Ectodermal cell (in vitro differentiated cells): ENCODE data around the gene ZDHHC19.
"Not testable (repeated sequence)": the region's sequence is repeated elsewhere in the genome, so short reads cannot be mapped to it uniquely, and the experiment has no call there.

Source experiments
- H3K27ac ChIP-seq: 2 replicates; pipeline ENCODE4 v1.7.0; 2013; ENCODE audit warnings: mild to moderate bottlenecking, low read depth, low read length; ENCODE audit not compliant: insufficient read depth, poor library complexity, severe bottlenecking
- H3K27me3 ChIP-seq: 2 replicates; pipeline ENCODE4 v1.7.0; 2013; ENCODE audit warnings: mild to moderate bottlenecking, low read length; ENCODE audit not compliant: insufficient read depth, control insufficient read depth, poor library complexity, severe bottlenecking
- H3K36me3 ChIP-seq: one replicate; pipeline ENCODE4 v1.7.0; 2013; ENCODE audit warnings: low read length; ENCODE audit not compliant: control insufficient read depth, insufficient read depth
- H3K4me1 ChIP-seq: one replicate; pipeline ENCODE4 v1.7.0; 2013; ENCODE audit warnings: low read length; ENCODE audit not compliant: control insufficient read depth, insufficient read depth
- H3K4me3 ChIP-seq: 2 replicates; pipeline ENCODE4 v1.7.0; 2013; ENCODE audit warnings: low read depth, low read length, control low read depth; ENCODE audit not compliant: insufficient read depth
- H3K9me3 ChIP-seq: 2 replicates; pipeline ENCODE4 v1.7.0; 2013; ENCODE audit warnings: mild to moderate bottlenecking, low read length, moderate library complexity; ENCODE audit not compliant: control insufficient read depth
- whole genome bisulfite sequencing, 2 experiments: methylation state at CpG; one replicate each; pipeline ENCODE4 v1.1.7; 2013; ENCODE audit warnings: missing lambda C conversion rate in 2 of 2; 5-methylcytosine and 5-hydroxymethylcytosine counted together

ZDHHC19 gene

DNA sequence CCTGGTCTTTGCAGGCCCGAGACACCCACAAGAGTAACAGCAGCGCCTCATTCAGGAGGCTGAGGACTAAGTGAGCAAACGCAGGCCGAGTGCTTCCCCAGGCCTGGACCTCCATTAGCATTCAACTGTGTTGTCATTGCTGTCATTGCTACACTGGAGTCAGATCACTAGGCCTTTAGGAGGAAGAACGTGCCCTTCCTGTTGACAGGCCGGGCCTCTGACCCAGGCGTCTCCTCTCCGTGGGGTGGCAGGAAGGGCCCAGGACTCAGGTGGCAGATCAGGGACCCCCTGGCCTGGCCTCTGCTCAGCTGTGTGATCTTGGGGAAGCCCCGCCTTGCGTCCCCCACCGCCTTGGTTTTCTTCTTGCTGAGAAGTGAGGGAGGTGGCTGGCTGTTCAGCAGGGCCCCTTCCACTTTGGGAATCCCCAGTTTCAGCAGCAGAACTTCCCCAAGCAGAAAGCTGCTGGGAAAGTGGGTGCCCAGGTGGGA is 19.1 kb downstream of the ZDHHC19 start:
- 84 to 86% methylated on average over 11 of the region's 11 CpGs for WGBS, 2 experiments
- Histone ChIP-seq H3K4me1 (peaks cover 6% of the 10 kb centered on the region), H3K9me3 (no peaks in the 10 kb centered on the region), H3K4me3 (no peak overlapping the region), H3K27ac (no peak overlapping the region), H3K36me3 (no peaks in the 10 kb centered on the region), H3K27me3 (no peaks in the 10 kb centered on the region)

DNA sequence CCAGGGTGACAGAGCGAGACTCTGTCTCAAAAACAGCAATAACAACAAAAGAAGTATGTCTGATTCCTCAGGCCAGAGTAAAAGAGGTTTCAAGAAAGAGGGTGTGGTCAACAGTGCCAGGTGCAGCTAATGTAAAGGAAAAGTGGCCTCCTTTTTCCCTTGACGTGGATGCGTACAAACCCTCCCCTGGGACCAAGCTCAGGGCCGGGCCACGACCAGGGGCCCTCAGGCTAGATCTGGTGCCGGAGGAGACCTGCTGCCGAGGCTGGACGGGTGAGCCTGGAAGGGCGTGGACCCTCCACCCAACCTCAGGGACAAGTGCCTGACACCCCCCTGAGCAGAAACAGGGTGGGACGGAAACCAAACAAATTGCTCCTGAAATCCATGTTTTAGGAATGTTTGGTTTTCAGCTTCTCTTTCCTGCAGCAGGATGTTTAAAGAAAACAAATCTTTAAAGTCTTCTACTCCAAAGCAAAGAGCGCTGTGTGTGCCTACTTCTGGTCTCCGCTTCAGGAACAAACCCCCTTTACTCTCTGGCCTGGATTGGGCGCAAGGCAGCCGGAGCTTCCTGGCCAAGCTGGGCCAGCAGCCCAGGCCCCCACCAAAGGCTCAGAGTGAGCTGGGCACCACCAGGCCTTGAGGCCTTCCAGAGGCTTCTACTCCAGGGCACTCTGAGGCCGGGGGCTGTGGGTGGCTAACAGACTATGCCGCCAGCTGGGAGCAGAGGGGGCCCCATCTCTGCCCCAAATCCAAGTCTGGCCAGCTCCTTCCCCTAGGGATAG is 21.4 kb downstream of the ZDHHC19 start:
- Histone ChIP-seq H3K27ac (no peak overlapping the region), H3K9me3 (no peaks in the 10 kb centered on the region), H3K4me3 (no peak overlapping the region), H3K27me3 (no peaks in the 10 kb centered on the region), H3K36me3 (no peaks in the 10 kb centered on the region), H3K4me1 (peaks cover 6% of the 10 kb centered on the region)
- 94% methylated on average over 16 of the region's 16 CpGs for WGBS, 2 experiments

DNA sequence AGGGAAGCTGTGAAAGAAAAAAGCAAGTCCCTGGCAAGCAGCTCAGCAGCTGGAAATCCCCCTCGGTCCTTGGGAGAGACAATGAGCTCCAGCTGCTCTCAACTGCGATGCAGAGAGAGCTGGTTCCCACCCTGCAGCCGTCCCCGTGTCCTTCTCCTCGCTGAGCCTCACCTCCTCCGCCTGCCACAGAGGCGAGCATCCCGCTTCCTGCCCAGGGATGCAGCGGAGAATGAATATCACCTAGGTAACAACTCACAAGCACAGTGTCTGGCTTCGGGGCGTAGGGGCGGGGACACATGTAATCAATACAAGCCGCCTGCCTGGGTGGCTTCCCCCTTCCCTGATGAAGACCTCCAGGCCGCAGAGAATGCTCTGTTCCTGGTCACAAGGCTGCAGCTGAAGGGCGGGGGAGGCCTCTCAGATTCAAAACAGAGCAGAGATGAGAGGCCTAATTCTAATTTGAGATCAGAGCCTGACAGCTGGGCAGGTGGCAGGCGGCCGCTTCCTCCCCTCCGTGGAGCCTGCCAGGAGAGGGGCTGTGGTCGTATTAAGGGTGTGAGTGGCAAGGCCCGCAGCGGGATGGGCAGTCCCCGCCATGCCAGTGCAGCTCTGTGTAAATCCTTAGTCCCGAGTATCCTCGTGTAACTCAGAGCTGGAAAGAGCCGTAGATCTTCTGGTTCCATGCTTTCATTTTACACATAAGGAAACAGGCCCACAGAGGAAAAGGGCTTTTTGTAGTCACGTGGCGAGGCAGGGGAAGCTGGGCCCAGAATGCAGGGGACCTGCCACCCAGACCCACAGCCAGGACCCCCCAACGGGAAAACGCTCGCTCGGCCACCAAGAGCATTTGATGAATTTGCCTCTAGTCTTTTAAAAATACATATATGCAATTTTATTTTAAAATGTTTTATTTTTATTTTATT is 24.3 kb downstream of the ZDHHC19 start:
- no peaks in the 10 kb centered on the region for H3K4me1 ChIP-seq
- WGBS, 2 experiments = 27 to 34% methylated on average over 27 to 31 of the region's 31 CpGs
- peak overlapping the region; percentile 72 for H3K27ac ChIP-seq
- no peaks in the 10 kb centered on the region for H3K9me3 ChIP-seq
- no peaks in the 10 kb centered on the region for H3K27me3 ChIP-seq
- no peaks in the 10 kb centered on the region for H3K36me3 ChIP-seq
- no peak overlapping the region for H3K4me3 ChIP-seq

DNA sequence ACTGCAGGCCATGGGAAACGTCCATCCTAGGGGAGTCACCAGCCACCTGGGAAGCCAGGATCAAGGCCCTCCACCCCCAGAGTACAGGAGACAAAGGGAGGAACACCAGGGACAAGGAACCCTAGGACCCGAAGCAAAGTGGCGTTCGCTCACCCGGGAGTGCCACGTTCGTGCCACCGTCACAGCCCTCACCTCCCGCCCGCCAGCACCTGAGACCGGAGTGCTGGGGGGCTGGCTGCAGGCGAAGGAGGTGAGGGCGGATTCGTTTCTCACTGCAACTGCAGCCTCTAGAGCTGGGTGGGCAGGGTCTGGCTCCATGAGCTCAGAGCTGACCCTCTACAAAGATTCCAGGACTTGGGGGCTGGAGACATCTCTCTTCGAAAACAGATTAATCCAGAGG is 26.3 kb downstream of the ZDHHC19 start:
- 92 to 95% methylated on average over 15 of the region's 15 CpGs for WGBS, 2 experiments
- Histone ChIP-seq H3K9me3 (no peaks in the 10 kb centered on the region), H3K4me1 (peaks cover 1% of the 10 kb centered on the region), H3K27ac (no peak overlapping the region), H3K4me3 (no peak overlapping the region), H3K36me3 (no peaks in the 10 kb centered on the region), H3K27me3 (no peaks in the 10 kb centered on the region)

DNA sequence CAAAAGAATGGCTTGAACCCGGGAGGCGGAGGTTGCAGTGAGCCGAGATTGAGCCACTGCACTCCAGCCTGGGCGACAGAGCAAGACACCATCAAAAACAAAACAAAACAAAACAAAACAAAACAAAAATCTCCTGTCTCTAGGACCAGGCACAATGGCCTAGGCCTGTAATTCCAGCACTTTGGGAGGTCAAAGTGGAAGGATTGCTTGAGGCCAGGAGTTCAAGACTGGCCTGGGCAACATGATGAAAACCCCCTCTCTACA is 27.1 kb downstream of the ZDHHC19 start:
- not testable (repeated sequence) for H3K36me3 ChIP-seq, H3K4me3 ChIP-seq, H3K27me3 ChIP-seq, H3K9me3 ChIP-seq, H3K27ac ChIP-seq, H3K4me1 ChIP-seq
- 87 to 96% methylated on average over 4 of the region's 4 CpGs for WGBS, 2 experiments

DNA sequence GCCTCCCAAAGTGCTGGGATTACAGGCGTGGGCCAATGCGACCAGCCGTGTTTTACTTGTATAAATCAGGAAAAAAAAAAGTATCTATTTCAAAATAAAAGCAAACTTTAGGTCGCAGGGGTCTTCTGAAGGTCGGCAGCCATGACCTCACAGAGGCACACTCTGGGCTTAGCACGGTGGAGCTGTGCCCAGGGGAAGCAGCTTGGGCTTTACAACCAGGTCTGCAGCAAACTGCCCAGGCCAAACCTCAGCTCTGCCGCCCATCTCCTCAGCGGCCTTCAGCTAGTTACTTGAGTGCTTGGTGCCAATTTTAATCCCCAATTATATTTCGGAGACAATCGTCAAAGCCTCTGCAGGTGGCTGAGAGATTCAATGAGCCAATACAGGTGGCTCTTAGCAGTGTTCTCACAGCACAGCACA is 30.1 kb downstream of the ZDHHC19 start:
- H3K36me3 ChIP-seq = no peaks in the 10 kb centered on the region
- no peaks in the 10 kb centered on the region for H3K9me3 ChIP-seq
- H3K4me3 ChIP-seq = no peak overlapping the region
- WGBS, 2 experiments = 84 to 86% methylated on average over 10 of the region's 10 CpGs
- H3K27me3 ChIP-seq = no peaks in the 10 kb centered on the region
- H3K4me1 ChIP-seq = peaks cover 7% of the 10 kb centered on the region
- no peak overlapping the region for H3K27ac ChIP-seq

DNA sequence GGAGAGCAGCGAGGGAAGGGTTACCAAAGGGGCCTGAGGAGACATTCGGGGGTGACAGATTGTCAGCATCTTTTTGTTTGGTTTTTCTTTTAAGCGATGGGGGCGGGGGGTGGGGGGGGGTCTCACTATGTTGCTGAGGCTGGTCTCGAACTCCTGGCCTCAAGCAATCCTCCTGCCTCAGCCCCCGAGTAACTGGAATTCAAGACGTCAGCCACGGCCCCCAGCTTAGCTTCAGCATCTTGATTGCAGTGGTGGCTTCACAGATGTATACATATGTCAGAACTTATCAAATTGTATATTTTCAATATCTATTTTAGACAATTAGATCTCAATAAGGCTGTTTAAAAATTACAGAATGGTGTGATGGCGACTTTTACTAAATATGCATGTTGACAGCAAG is 30.9 kb downstream of the ZDHHC19 start:
- Histone ChIP-seq H3K36me3 (no peaks in the 10 kb centered on the region), H3K4me3 (no peak overlapping the region), H3K27ac (no peak overlapping the region), H3K9me3 (no peaks in the 10 kb centered on the region), H3K27me3 (no peaks in the 10 kb centered on the region), H3K4me1 (peaks cover 7% of the 10 kb centered on the region)
- 89 to 92% methylated on average over 9 of the region's 9 CpGs for WGBS, 2 experiments

DNA sequence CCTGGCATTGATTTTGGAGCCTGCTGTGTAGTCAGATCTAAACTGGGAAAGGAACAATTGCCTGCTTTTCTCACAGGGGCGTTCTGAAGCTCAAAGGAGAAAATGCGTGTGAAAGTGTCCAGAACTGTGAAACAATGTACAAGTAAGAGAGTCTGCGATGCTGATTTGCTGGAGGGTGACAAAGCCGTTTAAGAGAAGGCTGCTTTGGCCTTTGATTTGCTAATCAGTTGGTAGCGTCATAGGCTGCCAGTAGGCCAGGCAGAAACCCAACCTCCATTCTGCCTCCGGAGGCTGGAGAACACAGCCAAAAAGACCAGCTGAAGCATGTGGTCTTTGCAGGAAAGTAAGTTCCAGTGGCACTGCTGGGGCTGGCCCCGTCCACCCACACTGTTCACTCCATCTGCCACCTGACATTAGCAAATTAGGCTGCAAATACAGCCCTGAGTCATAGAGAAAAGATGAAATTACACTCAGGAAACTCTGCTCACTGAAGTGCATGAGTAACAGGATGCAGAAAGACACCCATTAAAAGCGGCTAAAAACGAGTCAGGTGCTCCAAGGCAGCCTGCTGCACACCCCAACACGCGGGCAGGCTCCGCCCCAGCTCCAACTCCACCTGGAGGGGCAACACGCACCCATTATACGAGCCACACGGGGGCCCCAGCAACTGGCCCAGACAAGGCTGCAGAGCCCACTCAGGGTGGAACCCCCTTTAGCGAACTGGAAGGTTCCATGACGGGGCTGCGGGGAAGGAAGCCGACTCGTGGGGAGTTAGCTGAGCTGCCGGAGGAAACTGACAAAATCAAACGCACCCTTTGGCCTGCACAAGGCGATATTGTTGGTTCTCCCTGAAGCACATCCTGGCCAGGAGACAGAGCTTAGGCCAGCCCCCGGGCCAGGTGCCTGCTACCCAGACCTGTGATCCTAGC is 31.6 kb downstream of the ZDHHC19 start:
- Histone ChIP-seq H3K27ac (no peak overlapping the region), H3K9me3 (no peaks in the 10 kb centered on the region), H3K4me1 (peaks cover 7% of the 10 kb centered on the region), H3K27me3 (no peaks in the 10 kb centered on the region), H3K36me3 (no peaks in the 10 kb centered on the region), H3K4me3 (no peak overlapping the region)
- 54 to 56% methylated on average over 24 of the region's 24 CpGs for WGBS, 2 experiments

DNA sequence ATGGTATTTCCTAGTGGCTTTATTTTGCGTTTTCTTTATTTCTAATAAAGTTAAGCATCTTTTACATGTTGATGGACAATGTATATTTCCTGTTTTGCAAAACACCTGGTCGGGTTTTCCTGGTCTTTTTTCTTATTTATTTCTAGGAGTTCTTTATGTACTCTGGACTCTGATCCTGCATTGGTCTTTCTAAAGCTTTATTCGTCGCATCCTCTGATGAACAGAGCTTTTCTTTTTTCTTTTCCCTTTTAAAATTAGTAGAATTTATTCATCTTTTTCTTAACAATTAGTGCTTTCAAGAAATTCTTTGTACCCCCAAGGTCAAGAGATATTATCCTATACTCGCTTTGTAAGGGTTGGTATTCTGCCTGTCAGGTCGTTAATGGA is 32.2 kb downstream of the ZDHHC19 start:
- Histone ChIP-seq H3K36me3 (no peaks in the 10 kb centered on the region), H3K9me3 (no peaks in the 10 kb centered on the region), H3K27me3 (no peaks in the 10 kb centered on the region), H3K4me1 (peaks cover 7% of the 10 kb centered on the region), H3K27ac (no peak overlapping the region), H3K4me3 (no peak overlapping the region)
- WGBS, 2 experiments = 59 to 74% methylated on average over 3 to 6 of the region's 6 CpGs
